Lower leg skin (tissue), 3 donors: ENCODE data around the gene TLE2.

Source experiments
- CTCF ChIP-seq, 3 donors: fragments of 450-650 bp; IDR thresholded peaks; one replicate each; pipeline ENCODE4 v1.5.1; 2016; ENCODE audit warnings: antibody characterized with exemption in 3 of 3, mild to moderate bottlenecking in 3 of 3, moderate library complexity in 2 of 3
- POLR2A ChIP-seq, 2 donors: fragments of 450-650 bp; IDR thresholded peaks; one replicate each; pipeline ENCODE4 v1.6.1; 2016 to 2017; ENCODE audit warnings: antibody characterized with exemption in 2 of 2, mild to moderate bottlenecking in 1 of 2, moderate library complexity in 1 of 2

- TF ChIP-seq POLR2A (IDR thresholded peaks at IDR 0.05), result no peak
- TF ChIP-seq CTCF (IDR thresholded peaks at IDR 0.05), result no peak
Observed at GRCh38 chr19:2952953-2953481, 76.1 kb downstream of the TLE2 start.
